ENCODE results near the gene ELFN1.

GRCh38 chr7:1742555-1743303, 72.7 kb downstream of the ELFN1 start:
- TF ChIP-seq, protein P1, sequence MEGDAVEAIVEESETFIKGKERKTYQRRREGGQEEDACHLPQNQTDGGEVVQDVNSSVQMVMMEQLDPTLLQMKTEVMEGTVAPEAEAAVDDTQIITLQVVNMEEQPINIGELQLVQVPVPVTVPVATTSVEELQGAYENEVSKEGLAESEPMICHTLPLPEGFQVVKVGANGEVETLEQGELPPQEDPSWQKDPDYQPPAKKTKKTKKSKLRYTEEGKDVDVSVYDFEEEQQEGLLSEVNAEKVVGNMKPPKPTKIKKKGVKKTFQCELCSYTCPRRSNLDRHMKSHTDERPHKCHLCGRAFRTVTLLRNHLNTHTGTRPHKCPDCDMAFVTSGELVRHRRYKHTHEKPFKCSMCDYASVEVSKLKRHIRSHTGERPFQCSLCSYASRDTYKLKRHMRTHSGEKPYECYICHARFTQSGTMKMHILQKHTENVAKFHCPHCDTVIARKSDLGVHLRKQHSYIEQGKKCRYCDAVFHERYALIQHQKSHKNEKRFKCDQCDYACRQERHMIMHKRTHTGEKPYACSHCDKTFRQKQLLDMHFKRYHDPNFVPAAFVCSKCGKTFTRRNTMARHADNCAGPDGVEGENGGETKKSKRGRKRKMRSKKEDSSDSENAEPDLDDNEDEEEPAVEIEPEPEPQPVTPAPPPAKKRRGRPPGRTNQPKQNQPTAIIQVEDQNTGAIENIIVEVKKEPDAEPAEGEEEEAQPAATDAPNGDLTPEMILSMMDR (IDR thresholded peaks at IDR 0.05) = no peak
- TF ChIP-seq POLR2A (IDR thresholded peaks at IDR 0.05) = no peak

All from uterus (tissue), 2 donors.